ENCODE results near the gene ZNF467. TPM values are rescaled to one million over a fixed set of nuclear protein-coding genes. Genes with fewer than 3 reads are reported as not detected.

Gene ZNF467
- total RNA-seq, 1 donor from 2014 or later, result 0.20 TPM

GRCh38 chr7:149774237-149775175, 1.1 kb upstream of the ZNF467 start:
- Mint-ChIP-seq H3K4me1 (no peaks in the 10 kb centered on the region), H3K4me3 (peak overlapping the region; percentile 58), H3K9me3 (no peaks in the 10 kb centered on the region), H3K27me3 (peaks cover 2% of the 10 kb centered on the region), H3K36me3 (ENCODE audit: low read depth) (no peaks in the 10 kb centered on the region), H3K27ac (no peak overlapping the region)
- no peak for DNase-seq
- ChIA-PET POLR2A (no interaction called here), CTCF (interaction anchor here (1.4 kb wide), 1 partner anchor 32 kb away, joined by 4 read pairs; no protein-coding TSS in a partner anchor)
- no peak for TF ChIP-seq CTCF (IDR thresholded peaks at IDR 0.05)
- intact Hi-C loops (cut with micrococcal nuclease), result loop anchor here (5.0 to 10.0 kb wide), 4 partner anchors 312 to 1453 kb away; partner anchors contain the start of genes ABCF2, ZNF775 and ZNF777
- ATAC-seq (ENCODE audit: low read depth), result no peak

- intact Hi-C loops (cut with micrococcal nuclease), result loop anchor here (5.0 to 10.0 kb wide), 4 partner anchors 311 to 1454 kb away; partner anchors contain the start of genes ABCF2, ZNF775 and ZNF777
- no peak overlapping the region for H3K27ac Mint-ChIP-seq
- peak overlapping the region; percentile 79 for H3K4me3 Mint-ChIP-seq
- ChIA-PET CTCF (no interaction called here), POLR2A (no interaction called here)
- H3K9me3 Mint-ChIP-seq, result no peaks in the 10 kb centered on the region
- no peaks in the 10 kb centered on the region for H3K36me3 Mint-ChIP-seq (ENCODE audit: low read depth)
- no peak for TF ChIP-seq CTCF (IDR thresholded peaks at IDR 0.05)
- ATAC-seq (ENCODE audit: low read depth), result no peak
- no peaks in the 10 kb centered on the region for H3K4me1 Mint-ChIP-seq
- peak; percentile 40 for DNase-seq
- peaks cover 8% of the 10 kb centered on the region for H3K27me3 Mint-ChIP-seq
Observed at GRCh38 chr7:149772956-149773434, 393 bp downstream of the ZNF467 start.

- Mint-ChIP-seq H3K4me3 (peak overlapping the region; percentile 73), H3K4me1 (no peaks in the 10 kb centered on the region), H3K27me3 (peaks cover 8% of the 10 kb centered on the region), H3K9me3 (no peaks in the 10 kb centered on the region), H3K36me3 (ENCODE audit: low read depth) (no peaks in the 10 kb centered on the region), H3K27ac (no peak overlapping the region)
- ChIA-PET POLR2A (interaction anchor here (0.6 to 1.1 kb wide), 6 partner anchors 66 to 1533 kb away, joined by 3 to 14 read pairs (median 8); partner anchors contain the start of gene ZNF862), CTCF (interaction anchor here (1.9 kb wide), 1 partner anchor 30 kb away, joined by 6 read pairs; no protein-coding TSS in a partner anchor)
- no peak for TF ChIP-seq CTCF (IDR thresholded peaks at IDR 0.05)
- intact Hi-C loops (cut with micrococcal nuclease), result loop anchor here (5.0 to 10.0 kb wide), 4 partner anchors 310 to 1455 kb away; partner anchors contain the start of genes ABCF2, ZNF775 and ZNF777
- ATAC-seq (ENCODE audit: low read depth) (no peak), DNase-seq (no peak)
Observed at GRCh38 chr7:149772241-149772955, 990 bp downstream of the ZNF467 start.

- ChIA-PET CTCF (interaction anchor here (1.9 kb wide), 1 partner anchor 30 kb away, joined by 6 read pairs; no protein-coding TSS in a partner anchor), POLR2A (interaction anchor here (0.6 to 1.1 kb wide), 7 partner anchors 57 to 1534 kb away, joined by 3 to 14 read pairs (median 8); partner anchors contain the start of gene ZNF862)
- H3K4me1 Mint-ChIP-seq, result no peaks in the 10 kb centered on the region
- TF ChIP-seq CTCF (IDR thresholded peaks at IDR 0.05), result no peak
- H3K27me3 Mint-ChIP-seq, result peaks cover 8% of the 10 kb centered on the region
- DNase-seq (peak; percentile 84), ATAC-seq (ENCODE audit: low read depth) (peak; percentile 97)
- intact Hi-C loops (cut with micrococcal nuclease), result loop anchor here (1.0 to 10.0 kb wide), 9 partner anchors 57 to 1456 kb away; partner anchors contain the start of genes ABCB8, ABCF2, ATP6V0E2 and FASTK
- no peaks in the 10 kb centered on the region for H3K36me3 Mint-ChIP-seq (ENCODE audit: low read depth)
- H3K27ac Mint-ChIP-seq, result no peak overlapping the region
- H3K9me3 Mint-ChIP-seq, result no peaks in the 10 kb centered on the region
- peak overlapping the region; percentile 80 for H3K4me3 Mint-ChIP-seq
Observed at GRCh38 chr7:149771720-149772240, 1.6 kb downstream of the ZNF467 start.
